ENCODE measurements around the gene FOXN3.
"Not testable (repeated sequence)": the region's sequence is repeated elsewhere in the genome, so short reads cannot be mapped to it uniquely, and the experiment has no call there.

Gene FOXN3

GRCh38 chr14:89128311-89129026 lies 288.6 kb downstream of the FOXN3 start:
- DNase-seq (ENCODE audit: low read depth): no peak

- DNase-seq (ENCODE audit: low read depth): no peak
These were observed 290.6 kb downstream of the FOXN3 start for GRCh38 chr14:89126461-89126860.

- no peak for DNase-seq (ENCODE audit: low read depth)
These were observed 291.8 kb downstream of the FOXN3 start for GRCh38 chr14:89125216-89125615.

GRCh38 chr14:89123851-89124250 lies 293.2 kb downstream of the FOXN3 start:
- no peak for DNase-seq (ENCODE audit: low read depth)

- no peak for DNase-seq (ENCODE audit: low read depth)
These were observed 293.8 kb downstream of the FOXN3 start for GRCh38 chr14:89123215-89123614.

- DNase-seq (ENCODE audit: low read depth): no peak
These were observed 294.9 kb downstream of the FOXN3 start for GRCh38 chr14:89121968-89122620.

- no peak for DNase-seq (ENCODE audit: low read depth)
These were observed 300.0 kb downstream of the FOXN3 start for GRCh38 chr14:89117012-89117411.

- no peak for DNase-seq (ENCODE audit: low read depth)
These were observed 302.9 kb downstream of the FOXN3 start for GRCh38 chr14:89114109-89114508.

- no peak for DNase-seq (ENCODE audit: low read depth)
These were observed 304.3 kb downstream of the FOXN3 start for GRCh38 chr14:89112720-89113119.

GRCh38 chr14:89111766-89112543 lies 305.1 kb downstream of the FOXN3 start:
- DNase-seq (ENCODE audit: low read depth): not testable (repeated sequence)

GRCh38 chr14:89111232-89111631 lies 305.8 kb downstream of the FOXN3 start:
- DNase-seq (ENCODE audit: low read depth): not testable (repeated sequence)

GRCh38 chr14:89110110-89110509 lies 306.9 kb downstream of the FOXN3 start:
- DNase-seq (ENCODE audit: low read depth): no peak

- DNase-seq (ENCODE audit: low read depth): no peak
These were observed 308.4 kb downstream of the FOXN3 start for GRCh38 chr14:89108608-89109007.

- DNase-seq (ENCODE audit: low read depth): no peak
These were observed 309.4 kb downstream of the FOXN3 start for GRCh38 chr14:89107626-89108025.
